ENCODE data around the gene FZD8.

DNA sequence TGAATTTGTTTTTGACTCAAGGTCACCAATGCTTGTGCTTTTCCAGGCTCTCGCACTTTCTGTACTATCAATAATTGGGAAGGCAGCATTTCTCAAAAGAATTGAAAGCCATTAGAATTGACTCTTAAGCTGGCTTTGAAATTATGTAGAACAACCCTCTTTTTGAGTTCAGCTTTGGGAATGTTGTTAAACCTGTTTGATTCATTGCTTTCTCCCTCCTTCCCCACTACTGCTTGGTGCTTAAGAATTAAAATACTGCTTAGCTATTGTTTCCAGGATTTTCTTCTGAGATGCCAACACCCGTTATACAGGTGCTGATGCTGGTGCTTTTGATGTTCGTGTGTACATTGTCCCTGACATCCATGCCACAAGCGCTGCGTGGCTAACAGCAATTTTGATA is 15.5 kb upstream of the FZD8 start:
- TF ChIP-seq ZFP30 (CRISPR knock-in tag; IDR thresholded peaks at IDR 0.05): no peak
- no peak for TF ChIP-seq ESRRG (CRISPR knock-in tag; IDR thresholded peaks at IDR 0.05)
- TF ChIP-seq, protein P1, sequence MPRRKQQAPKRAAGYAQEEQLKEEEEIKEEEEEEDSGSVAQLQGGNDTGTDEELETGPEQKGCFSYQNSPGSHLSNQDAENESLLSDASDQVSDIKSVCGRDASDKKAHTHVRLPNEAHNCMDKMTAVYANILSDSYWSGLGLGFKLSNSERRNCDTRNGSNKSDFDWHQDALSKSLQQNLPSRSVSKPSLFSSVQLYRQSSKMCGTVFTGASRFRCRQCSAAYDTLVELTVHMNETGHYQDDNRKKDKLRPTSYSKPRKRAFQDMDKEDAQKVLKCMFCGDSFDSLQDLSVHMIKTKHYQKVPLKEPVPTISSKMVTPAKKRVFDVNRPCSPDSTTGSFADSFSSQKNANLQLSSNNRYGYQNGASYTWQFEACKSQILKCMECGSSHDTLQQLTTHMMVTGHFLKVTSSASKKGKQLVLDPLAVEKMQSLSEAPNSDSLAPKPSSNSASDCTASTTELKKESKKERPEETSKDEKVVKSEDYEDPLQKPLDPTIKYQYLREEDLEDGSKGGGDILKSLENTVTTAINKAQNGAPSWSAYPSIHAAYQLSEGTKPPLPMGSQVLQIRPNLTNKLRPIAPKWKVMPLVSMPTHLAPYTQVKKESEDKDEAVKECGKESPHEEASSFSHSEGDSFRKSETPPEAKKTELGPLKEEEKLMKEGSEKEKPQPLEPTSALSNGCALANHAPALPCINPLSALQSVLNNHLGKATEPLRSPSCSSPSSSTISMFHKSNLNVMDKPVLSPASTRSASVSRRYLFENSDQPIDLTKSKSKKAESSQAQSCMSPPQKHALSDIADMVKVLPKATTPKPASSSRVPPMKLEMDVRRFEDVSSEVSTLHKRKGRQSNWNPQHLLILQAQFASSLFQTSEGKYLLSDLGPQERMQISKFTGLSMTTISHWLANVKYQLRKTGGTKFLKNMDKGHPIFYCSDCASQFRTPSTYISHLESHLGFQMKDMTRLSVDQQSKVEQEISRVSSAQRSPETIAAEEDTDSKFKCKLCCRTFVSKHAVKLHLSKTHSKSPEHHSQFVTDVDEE (CRISPR knock-in tag; IDR thresholded peaks at IDR 0.05): no peak
- TF ChIP-seq, protein P2, sequence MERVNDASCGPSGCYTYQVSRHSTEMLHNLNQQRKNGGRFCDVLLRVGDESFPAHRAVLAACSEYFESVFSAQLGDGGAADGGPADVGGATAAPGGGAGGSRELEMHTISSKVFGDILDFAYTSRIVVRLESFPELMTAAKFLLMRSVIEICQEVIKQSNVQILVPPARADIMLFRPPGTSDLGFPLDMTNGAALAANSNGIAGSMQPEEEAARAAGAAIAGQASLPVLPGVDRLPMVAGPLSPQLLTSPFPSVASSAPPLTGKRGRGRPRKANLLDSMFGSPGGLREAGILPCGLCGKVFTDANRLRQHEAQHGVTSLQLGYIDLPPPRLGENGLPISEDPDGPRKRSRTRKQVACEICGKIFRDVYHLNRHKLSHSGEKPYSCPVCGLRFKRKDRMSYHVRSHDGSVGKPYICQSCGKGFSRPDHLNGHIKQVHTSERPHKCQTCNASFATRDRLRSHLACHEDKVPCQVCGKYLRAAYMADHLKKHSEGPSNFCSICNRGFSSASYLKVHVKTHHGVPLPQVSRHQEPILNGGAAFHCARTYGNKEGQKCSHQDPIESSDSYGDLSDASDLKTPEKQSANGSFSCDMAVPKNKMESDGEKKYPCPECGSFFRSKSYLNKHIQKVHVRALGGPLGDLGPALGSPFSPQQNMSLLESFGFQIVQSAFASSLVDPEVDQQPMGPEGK (CRISPR knock-in tag; IDR thresholded peaks at IDR 0.05; ENCODE audit: borderline replicate concordance): no peak
- no peak for TF ChIP-seq ZFP3 (CRISPR knock-in tag; IDR thresholded peaks at IDR 0.05)
- no peak for TF ChIP-seq RARB (CRISPR knock-in tag; IDR thresholded peaks at IDR 0.05)
- TF ChIP-seq, protein P3, sequence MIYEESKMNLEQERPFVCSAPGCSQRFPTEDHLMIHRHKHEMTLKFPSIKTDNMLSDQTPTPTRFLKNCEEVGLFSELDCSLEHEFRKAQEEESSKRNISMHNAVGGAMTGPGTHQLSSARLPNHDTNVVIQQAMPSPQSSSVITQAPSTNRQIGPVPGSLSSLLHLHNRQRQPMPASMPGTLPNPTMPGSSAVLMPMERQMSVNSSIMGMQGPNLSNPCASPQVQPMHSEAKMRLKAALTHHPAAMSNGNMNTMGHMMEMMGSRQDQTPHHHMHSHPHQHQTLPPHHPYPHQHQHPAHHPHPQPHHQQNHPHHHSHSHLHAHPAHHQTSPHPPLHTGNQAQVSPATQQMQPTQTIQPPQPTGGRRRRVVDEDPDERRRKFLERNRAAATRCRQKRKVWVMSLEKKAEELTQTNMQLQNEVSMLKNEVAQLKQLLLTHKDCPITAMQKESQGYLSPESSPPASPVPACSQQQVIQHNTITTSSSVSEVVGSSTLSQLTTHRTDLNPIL (CRISPR knock-in tag; IDR thresholded peaks at IDR 0.05; ENCODE audit: low read depth): no peak
- TF ChIP-seq TCF4 (CRISPR knock-in tag; IDR thresholded peaks at IDR 0.05; ENCODE audit: borderline replicate concordance): no peak
- TF ChIP-seq ZNF8 (CRISPR knock-in tag; IDR thresholded peaks at IDR 0.05): no peak
- TF ChIP-seq, protein P4, sequence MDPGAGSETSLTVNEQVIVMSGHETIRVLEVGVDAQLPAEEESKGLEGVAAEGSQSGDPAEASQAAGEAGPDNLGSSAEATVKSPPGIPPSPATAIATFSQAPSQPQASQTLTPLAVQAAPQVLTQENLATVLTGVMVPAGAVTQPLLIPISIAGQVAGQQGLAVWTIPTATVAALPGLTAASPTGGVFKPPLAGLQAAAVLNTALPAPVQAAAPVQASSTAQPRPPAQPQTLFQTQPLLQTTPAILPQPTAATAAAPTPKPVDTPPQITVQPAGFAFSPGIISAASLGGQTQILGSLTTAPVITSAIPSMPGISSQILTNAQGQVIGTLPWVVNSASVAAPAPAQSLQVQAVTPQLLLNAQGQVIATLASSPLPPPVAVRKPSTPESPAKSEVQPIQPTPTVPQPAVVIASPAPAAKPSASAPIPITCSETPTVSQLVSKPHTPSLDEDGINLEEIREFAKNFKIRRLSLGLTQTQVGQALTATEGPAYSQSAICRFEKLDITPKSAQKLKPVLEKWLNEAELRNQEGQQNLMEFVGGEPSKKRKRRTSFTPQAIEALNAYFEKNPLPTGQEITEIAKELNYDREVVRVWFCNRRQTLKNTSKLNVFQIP (CRISPR knock-in tag; IDR thresholded peaks at IDR 0.05; ENCODE audit: borderline replicate concordance, low read depth): no peak
- no peak for TF ChIP-seq BACH2 (CRISPR knock-in tag; IDR thresholded peaks at IDR 0.05; ENCODE audit: borderline replicate concordance)
- TF ChIP-seq ZNF70 (CRISPR knock-in tag; IDR thresholded peaks at IDR 0.05): no peak

All from SK-N-SH treated with all-trans-retinoic acid at 6 μM for 48 hours (cell line).